Panc1 (cell line): ENCODE measurements around the gene ILK. TPM values are rescaled to one million over a fixed set of nuclear protein-coding genes. Genes with fewer than 3 reads are reported as not detected.

ENCODE experiments used
- ATAC-seq: fragments of 200-7000 bp; cut with Tn5 transposase; 2 replicates; pipeline ENCODE4 v1.9.1; 2020; ENCODE audit warnings: mild to moderate bottlenecking, moderate library complexity
- BruUV-seq: library from RNA; stranded (reverse); fragments of 400-500 nt; replicated peaks from 2 replicates; lab custom pipeline; 2021; lab: Mats Ljungman, UMichigan
- CTCF ChIA-PET: fragments of 300-600 bp; sonication (Branson Sonifier 250); formaldehyde crosslinking; loops from one replicate; lab custom pipeline; 2022; ENCODE audit warnings: antibody characterized with exemption; lab: Charles Lee
- POLR2A ChIA-PET: fragments of 300-600 bp; sonication (Branson Sonifier 250); formaldehyde crosslinking; loops from one replicate; lab custom pipeline; 2022; ENCODE audit warnings: antibody characterized with exemption; lab: Charles Lee
- DNase-seq: peaks from one replicate; pipeline ENCODE4 v3.0.0-alpha.2; 2010; ENCODE audit warnings: low read depth, low spot score
- H3K27ac ChIP-seq: 2 replicates; pipeline ENCODE4 v1.5.1; 2011; ENCODE audit warnings: mild to moderate bottlenecking, low read length, inconsistent platforms
- H3K27me3 ChIP-seq: fragments of 200-500 bp; sonication (Bioruptor generic); 2 replicates; pipeline ENCODE4 v1.6.0; 2014; ENCODE audit warnings: low read length, inconsistent platforms; ENCODE audit not compliant: control insufficient read depth, insufficient read depth
- H3K36me3 ChIP-seq: fragments of 200-500 bp; sonication (Bioruptor generic); 2 replicates; pipeline ENCODE4 v1.5.1; 2014; ENCODE audit warnings: inconsistent platforms, mild to moderate bottlenecking, low read length, moderate library complexity; ENCODE audit not compliant: control insufficient read depth, insufficient read depth
- H3K4me1 ChIP-seq: 2 replicates; pipeline ENCODE4 v1.5.1; 2011; ENCODE audit warnings: inconsistent platforms, mild to moderate bottlenecking, low read length, moderate library complexity; ENCODE audit not compliant: control insufficient read depth, insufficient read depth
- H3K4me3 ChIP-seq, 2 experiments: 2 replicates each; pipeline ENCODE4 v1.5.1; 2011 to 2012; ENCODE audit warnings: low read depth in 2 of 2, low read length in 2 of 2, mild to moderate bottlenecking in 2 of 2, inconsistent platforms in 1 of 2, moderate library complexity in 1 of 2
- H3K9me3 ChIP-seq: fragments of 200-500 bp; sonication (Bioruptor generic); 2 replicates; pipeline ENCODE4 v1.5.1; 2014; ENCODE audit warnings: low read depth, mild to moderate bottlenecking, inconsistent platforms, low read length, moderate library complexity; ENCODE audit not compliant: control insufficient read depth, insufficient read depth
- POLR2AphosphoS5 ChIP-seq: IDR thresholded peaks from 2 replicates; pipeline ENCODE4 v1.6.1; 2012; ENCODE audit warnings: mild to moderate bottlenecking, low read depth, low read length, moderate library complexity
- SIN3A ChIP-seq: IDR thresholded peaks from 2 replicates; pipeline ENCODE4 v1.6.1; 2012; ENCODE audit warnings: low read depth, mild to moderate bottlenecking, low read length, moderate library complexity, borderline replicate concordance; ENCODE audit not compliant: insufficient read depth
- TCF7L2 ChIP-seq: IDR thresholded peaks from 2 replicates; pipeline ENCODE4 v1.6.1; 2011; ENCODE audit warnings: mild to moderate bottlenecking, low read depth, low read length, inconsistent platforms
- in situ Hi-C: cut with HindIII; loops from 2 replicates; pipeline ENCODE4 v1.10.0; 2016; ENCODE audit warnings: low sequenced_read_pairs, low pct_unique_long_range_greater_than_20kb
- intact Hi-C: fragments of 100-400 bp; cut with micrococcal nuclease; formaldehyde crosslinking; loops from one replicate; pipeline ENCODE4 v1.10.0; 2022; ENCODE audit not compliant: unreplicated experiment
- total RNA-seq: library from RNA; stranded (reverse); gene quantifications from one replicate; pipeline ENCODE4 v1.2.1, GENCODE V29; 2021; ENCODE audit not compliant: unreplicated experiment
- TF ChIP-seq, protein P1 (sequence below): fragments of 450-650 bp; IDR thresholded peaks from 2 replicates; pipeline ENCODE4 v1.5.1; 2017; ENCODE audit warnings: mild to moderate bottlenecking
- TF ChIP-seq, protein P2 (sequence below), 2 experiments: IDR thresholded peaks; 2 replicates each; pipeline ENCODE4 v1.6.1; 2011 to 2012; ENCODE audit warnings: low read depth in 2 of 2, control low read depth in 1 of 2, low read length in 1 of 2, mild to moderate bottlenecking in 1 of 2, moderate library complexity in 1 of 2; ENCODE audit not compliant: insufficient read depth in 1 of 2

Gene ILK
- total RNA-seq, 1 experiment from 2014 or later, result 204 TPM

DNA sequence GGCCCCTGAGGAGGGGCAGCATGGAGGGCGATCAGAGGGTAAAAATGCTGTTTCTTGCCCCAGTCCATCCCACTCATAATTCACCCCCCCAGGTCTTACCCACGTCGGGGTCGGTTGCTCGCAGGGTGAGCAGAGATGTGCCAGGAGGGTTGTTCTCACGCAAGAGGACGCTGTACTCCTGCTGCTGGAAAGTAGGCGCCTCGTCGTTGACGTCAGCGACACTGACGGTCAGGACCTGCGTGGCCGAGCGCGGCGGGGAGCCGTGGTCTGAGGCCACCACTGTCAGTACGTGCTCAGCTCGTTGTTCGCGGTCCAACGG lies 26.0 kb downstream of the ILK start:
- H3K9me3 ChIP-seq, result no peaks in the 10 kb centered on the region
- in situ Hi-C loops (no loop called here), intact Hi-C loops (no loop called here)
- no TSS peak for BruUV-seq
- H3K27me3 ChIP-seq, result peaks cover 7% of the 10 kb centered on the region
- H3K27ac ChIP-seq, result no peak overlapping the region
- DNase-seq, result no peak
- H3K4me1 ChIP-seq, result no peaks in the 10 kb centered on the region
- POLR2A ChIA-PET, result no interaction called here
- no peaks in the 10 kb centered on the region for H3K36me3 ChIP-seq
- H3K4me3 ChIP-seq, result no peak overlapping the region
- CTCF ChIA-PET, result no interaction called here
- no peak for TF ChIP-seq TCF7L2
- ATAC-seq, result no peak

DNA sequence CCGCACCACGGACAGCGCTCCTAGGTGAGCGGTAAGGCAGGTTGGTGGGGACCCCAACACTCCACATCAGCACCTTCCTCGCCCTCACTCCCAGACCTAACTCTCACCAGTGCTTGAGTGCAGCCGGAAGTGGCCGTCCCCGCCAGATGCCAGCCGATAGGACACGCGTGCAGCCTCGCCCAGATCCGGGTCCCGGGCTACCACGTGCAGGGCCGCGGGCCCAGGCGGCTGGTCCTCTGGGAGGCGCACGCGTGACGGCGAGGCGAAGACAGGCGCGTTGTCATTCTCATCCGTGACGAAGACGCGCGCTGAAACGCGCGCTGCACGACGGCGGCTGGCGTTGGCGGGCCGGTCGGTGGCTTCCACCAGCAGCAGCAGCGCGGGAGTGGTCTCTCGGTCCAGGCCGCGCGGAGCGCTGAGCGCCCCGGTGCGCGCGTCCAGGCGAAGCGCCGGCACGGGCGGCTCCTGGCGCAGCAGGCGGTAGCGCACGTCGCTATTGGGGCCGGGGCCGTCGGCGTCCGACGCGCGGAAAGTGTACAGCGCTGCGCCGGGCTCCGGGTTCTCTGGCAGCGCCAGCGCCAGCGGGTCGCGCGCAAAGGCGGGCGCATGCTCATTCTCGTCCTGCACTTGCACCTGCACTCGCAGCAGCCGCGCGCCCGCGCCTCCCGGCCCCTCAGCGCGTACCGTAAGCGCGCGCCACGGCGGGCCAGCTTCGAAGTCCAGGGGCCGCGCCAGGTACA lies 26.5 kb downstream of the ILK start:
- Histone ChIP-seq H3K4me1 (peaks cover under 1% of the 10 kb centered on the region), H3K27me3 (peaks cover 7% of the 10 kb centered on the region), H3K9me3 (no peaks in the 10 kb centered on the region), H3K36me3 (no peaks in the 10 kb centered on the region), H3K4me3 (peak overlapping the region; percentile 29 to 33), H3K27ac (no peak overlapping the region)
- intact Hi-C loops, result no loop called here
- in situ Hi-C loops, result no loop called here
- TF ChIP-seq SIN3A (no peak), POLR2AphosphoS5 (no peak), TCF7L2 (no peak)
- TF ChIP-seq, protein P1, sequence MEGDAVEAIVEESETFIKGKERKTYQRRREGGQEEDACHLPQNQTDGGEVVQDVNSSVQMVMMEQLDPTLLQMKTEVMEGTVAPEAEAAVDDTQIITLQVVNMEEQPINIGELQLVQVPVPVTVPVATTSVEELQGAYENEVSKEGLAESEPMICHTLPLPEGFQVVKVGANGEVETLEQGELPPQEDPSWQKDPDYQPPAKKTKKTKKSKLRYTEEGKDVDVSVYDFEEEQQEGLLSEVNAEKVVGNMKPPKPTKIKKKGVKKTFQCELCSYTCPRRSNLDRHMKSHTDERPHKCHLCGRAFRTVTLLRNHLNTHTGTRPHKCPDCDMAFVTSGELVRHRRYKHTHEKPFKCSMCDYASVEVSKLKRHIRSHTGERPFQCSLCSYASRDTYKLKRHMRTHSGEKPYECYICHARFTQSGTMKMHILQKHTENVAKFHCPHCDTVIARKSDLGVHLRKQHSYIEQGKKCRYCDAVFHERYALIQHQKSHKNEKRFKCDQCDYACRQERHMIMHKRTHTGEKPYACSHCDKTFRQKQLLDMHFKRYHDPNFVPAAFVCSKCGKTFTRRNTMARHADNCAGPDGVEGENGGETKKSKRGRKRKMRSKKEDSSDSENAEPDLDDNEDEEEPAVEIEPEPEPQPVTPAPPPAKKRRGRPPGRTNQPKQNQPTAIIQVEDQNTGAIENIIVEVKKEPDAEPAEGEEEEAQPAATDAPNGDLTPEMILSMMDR, result no peak
- TF ChIP-seq, protein P2, sequence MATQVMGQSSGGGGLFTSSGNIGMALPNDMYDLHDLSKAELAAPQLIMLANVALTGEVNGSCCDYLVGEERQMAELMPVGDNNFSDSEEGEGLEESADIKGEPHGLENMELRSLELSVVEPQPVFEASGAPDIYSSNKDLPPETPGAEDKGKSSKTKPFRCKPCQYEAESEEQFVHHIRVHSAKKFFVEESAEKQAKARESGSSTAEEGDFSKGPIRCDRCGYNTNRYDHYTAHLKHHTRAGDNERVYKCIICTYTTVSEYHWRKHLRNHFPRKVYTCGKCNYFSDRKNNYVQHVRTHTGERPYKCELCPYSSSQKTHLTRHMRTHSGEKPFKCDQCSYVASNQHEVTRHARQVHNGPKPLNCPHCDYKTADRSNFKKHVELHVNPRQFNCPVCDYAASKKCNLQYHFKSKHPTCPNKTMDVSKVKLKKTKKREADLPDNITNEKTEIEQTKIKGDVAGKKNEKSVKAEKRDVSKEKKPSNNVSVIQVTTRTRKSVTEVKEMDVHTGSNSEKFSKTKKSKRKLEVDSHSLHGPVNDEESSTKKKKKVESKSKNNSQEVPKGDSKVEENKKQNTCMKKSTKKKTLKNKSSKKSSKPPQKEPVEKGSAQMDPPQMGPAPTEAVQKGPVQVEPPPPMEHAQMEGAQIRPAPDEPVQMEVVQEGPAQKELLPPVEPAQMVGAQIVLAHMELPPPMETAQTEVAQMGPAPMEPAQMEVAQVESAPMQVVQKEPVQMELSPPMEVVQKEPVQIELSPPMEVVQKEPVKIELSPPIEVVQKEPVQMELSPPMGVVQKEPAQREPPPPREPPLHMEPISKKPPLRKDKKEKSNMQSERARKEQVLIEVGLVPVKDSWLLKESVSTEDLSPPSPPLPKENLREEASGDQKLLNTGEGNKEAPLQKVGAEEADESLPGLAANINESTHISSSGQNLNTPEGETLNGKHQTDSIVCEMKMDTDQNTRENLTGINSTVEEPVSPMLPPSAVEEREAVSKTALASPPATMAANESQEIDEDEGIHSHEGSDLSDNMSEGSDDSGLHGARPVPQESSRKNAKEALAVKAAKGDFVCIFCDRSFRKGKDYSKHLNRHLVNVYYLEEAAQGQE (IDR thresholded peaks at IDR 0.05; ENCODE audit: insufficient read depth in 1 of 2, low read depth in 2 of 2, low read length in 1 of 2), result peak in 1 of 2 experiments; percentile 85; a peak in 2 of 4 replicates
- no peak for DNase-seq
- POLR2A ChIA-PET, result no interaction called here
- peak; percentile 48 for ATAC-seq
- no TSS peak for BruUV-seq
- CTCF ChIA-PET, result no interaction called here

DNA sequence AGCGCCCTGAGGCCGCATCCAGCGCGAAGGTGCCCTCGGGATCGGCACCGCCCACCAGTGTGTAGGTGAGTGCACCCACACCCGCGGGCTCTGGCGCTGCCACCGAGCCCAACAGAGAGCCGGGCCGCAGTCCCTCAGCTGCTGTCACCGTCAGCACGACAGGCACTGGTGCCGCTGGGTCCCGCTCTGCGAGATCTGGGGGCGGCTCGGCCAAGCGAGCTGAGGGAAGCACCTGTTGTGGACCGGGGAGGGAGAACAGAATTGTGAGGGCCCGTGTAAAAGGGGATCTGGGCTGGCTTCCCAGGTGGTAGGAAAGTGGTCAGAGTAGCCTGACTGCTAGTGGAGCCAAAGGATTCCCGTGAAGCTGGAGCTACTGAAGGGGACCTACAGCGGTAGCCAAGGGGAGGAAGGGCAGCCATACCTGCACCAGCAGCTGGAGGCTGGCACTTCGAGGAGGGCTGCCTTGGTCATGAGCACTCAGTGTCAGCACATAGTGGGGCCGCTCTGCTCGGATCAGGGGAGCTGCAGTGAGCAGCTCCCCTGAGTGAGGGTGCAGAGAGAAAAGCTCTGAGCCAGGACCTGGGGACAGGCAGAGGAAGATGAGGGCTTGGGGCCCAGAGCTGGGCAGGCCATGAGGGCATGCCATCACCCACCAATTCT lies 27.2 kb downstream of the ILK start:
- Histone ChIP-seq H3K4me3 (peak overlapping the region; percentile 29 to 33), H3K27ac (no peak overlapping the region), H3K36me3 (no peaks in the 10 kb centered on the region), H3K4me1 (peaks cover 8% of the 10 kb centered on the region), H3K9me3 (no peaks in the 10 kb centered on the region), H3K27me3 (peaks cover 7% of the 10 kb centered on the region)
- no TSS peak for BruUV-seq
- intact Hi-C loops, result no loop called here
- TF ChIP-seq, protein P2 (IDR thresholded peaks at IDR 0.05; ENCODE audit: insufficient read depth in 1 of 2, low read depth in 2 of 2, low read length in 1 of 2), result no peak
- TF ChIP-seq SIN3A, result no peak
- TF ChIP-seq POLR2AphosphoS5, result no peak
- TF ChIP-seq, protein P1, result no peak
- TF ChIP-seq TCF7L2, result no peak
- ChIA-PET CTCF (interaction anchor here (1.2 kb wide), 1 partner anchor 53 kb away, joined by 3 read pairs; the partner anchor contains the start of gene MRPL17), POLR2A (interaction anchor here (0.6 kb wide), 1 partner anchor 241 kb away, joined by 9 read pairs; the partner anchor contains the start of gene SMPD1)
- no peak for DNase-seq
- ATAC-seq, result peak; percentile 15
- in situ Hi-C loops, result no loop called here
